Esophagus squamous epithelium (tissue), 5 donors: ENCODE results near the gene INSYN1. TPM values are rescaled to one million over a fixed set of nuclear protein-coding genes. Genes with fewer than 3 reads are reported as not detected.

Experiments
- DNase-seq: peaks from one replicate; lab custom pipeline; 2025; lab: John Stamatoyannopoulos, UW
- H3K27ac ChIP-seq, 4 donors: fragments of 200-600 bp; sonication (generic); one replicate each; pipeline ENCODE4 v1.5.1; 2016 to 2019; ENCODE audit warnings: mild to moderate bottlenecking in 1 of 4
- H3K27me3 ChIP-seq, 4 donors: fragments of 200-600 bp; sonication (generic); 1 replicate in 3 of 4; 2 replicates in 1 of 4; pipeline versions ENCODE4 v1.5.1 to v1.6.0; 2017 to 2021; ENCODE audit warnings: antibody characterized with exemption in 1 of 4
- H3K36me3 ChIP-seq, 3 donors: fragments of 200-600 bp; sonication (generic); one replicate each; pipeline ENCODE4 v1.5.1; 2016 to 2019
- H3K4me1 ChIP-seq, 3 donors: fragments of 200-600 bp; sonication (generic); one replicate each; pipeline ENCODE4 v1.5.1; 2017 to 2019
- H3K4me3 ChIP-seq, 4 donors: fragments of 200-600 bp; sonication (generic); 1 replicate in 3 of 4; 2 replicates in 1 of 4; pipeline ENCODE4 v1.5.1; 2016 to 2019; ENCODE audit warnings: mild to moderate bottlenecking in 2 of 4, moderate library complexity in 1 of 4
- H3K9me3 ChIP-seq, 3 donors: fragments of 200-600 bp; sonication (generic); one replicate each; pipeline ENCODE4 v1.5.1; 2016 to 2019
- POLR2A ChIP-seq, 4 donors: fragments of 450-650 bp; IDR thresholded peaks; one replicate each; pipeline ENCODE4 v1.6.1; 2017; ENCODE audit warnings: antibody characterized with exemption in 4 of 4, mild to moderate bottlenecking in 4 of 4, moderate library complexity in 3 of 4
- WGBS, 2 donors: methylation state at CpG; one replicate each; pipeline ENCODE4 v1.1.5; 2018; 5-methylcytosine and 5-hydroxymethylcytosine counted together
- intact Hi-C: fragments of 100-400 bp; cut with DNase I; formaldehyde crosslinking; loops from one replicate; pipeline ENCODE4 v1.15.0; 2022
- total RNA-seq, 4 donors: library from RNA; depleted of rRNA; stranded (reverse); fragments of >200 nt; gene quantifications; one replicate each; pipeline ENCODE4 v1.1.0, GENCODE V29; 2016
- TF ChIP-seq, protein P1 (sequence below), 6 experiments: fragments of 450-650 bp in 4 of 6; fragments of 200-600 bp in 2 of 6; sonication (generic) in 2 of 6; IDR thresholded peaks; one replicate each; pipeline ENCODE4 v1.5.1; 2016 to 2019; ENCODE audit warnings: antibody characterized with exemption in 6 of 6, mild to moderate bottlenecking in 4 of 6, moderate library complexity in 4 of 6
- donor health status: DM: yes; HTN: yes; CAD: no.

Gene INSYN1
- total RNA-seq, 4 donors from 2014 or later: 0.38 to 20.9 (median 9.3) TPM

DNA sequence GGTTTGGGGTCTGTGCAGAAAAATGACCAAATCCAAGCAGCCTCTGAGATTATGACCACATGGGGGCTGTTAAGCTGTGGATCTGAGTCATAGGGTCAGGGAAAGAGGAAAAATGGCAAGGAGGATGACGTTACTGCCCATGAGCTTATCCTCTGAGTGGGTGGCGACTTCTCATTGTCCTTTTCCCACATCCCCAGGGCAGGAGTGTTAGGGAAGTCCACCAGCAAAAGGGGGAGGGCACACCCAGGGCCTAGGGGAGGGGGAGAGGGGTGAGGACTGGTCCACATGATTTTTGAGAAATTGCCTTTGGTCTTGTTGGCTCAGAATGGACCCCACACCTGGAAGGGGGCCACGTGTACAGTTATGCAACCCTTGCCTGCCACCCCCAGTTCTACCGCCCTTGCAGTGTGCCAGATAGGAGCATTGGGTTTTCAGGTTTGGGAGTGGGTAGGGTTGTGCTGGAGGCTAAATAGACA is 66.3 kb downstream of the INSYN1 start:
- Histone ChIP-seq H3K27ac (peak overlapping the region in 1 of 4 donors; percentile 50), H3K4me1 (peaks cover 45 to 89% (median 46%) of the 10 kb centered on the region in 3 donors)

GRCh38 chr15:73685981-73686380 is 67.2 kb downstream of the INSYN1 start:
- WGBS, 2 donors: 70 to 76% methylated on average over 6 of the region's 6 CpGs
- no peak for DNase-seq
- TF ChIP-seq, protein P1, sequence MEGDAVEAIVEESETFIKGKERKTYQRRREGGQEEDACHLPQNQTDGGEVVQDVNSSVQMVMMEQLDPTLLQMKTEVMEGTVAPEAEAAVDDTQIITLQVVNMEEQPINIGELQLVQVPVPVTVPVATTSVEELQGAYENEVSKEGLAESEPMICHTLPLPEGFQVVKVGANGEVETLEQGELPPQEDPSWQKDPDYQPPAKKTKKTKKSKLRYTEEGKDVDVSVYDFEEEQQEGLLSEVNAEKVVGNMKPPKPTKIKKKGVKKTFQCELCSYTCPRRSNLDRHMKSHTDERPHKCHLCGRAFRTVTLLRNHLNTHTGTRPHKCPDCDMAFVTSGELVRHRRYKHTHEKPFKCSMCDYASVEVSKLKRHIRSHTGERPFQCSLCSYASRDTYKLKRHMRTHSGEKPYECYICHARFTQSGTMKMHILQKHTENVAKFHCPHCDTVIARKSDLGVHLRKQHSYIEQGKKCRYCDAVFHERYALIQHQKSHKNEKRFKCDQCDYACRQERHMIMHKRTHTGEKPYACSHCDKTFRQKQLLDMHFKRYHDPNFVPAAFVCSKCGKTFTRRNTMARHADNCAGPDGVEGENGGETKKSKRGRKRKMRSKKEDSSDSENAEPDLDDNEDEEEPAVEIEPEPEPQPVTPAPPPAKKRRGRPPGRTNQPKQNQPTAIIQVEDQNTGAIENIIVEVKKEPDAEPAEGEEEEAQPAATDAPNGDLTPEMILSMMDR (IDR thresholded peaks at IDR 0.05): no peak
- no peak for TF ChIP-seq POLR2A (IDR thresholded peaks at IDR 0.05)
- Histone ChIP-seq H3K27ac (peak overlapping the region in 3 of 4 donors; percentile 50 to 82 (median 77)), H3K36me3 (no peaks in the 10 kb centered on the region), H3K4me1 (peaks cover 37 to 80% (median 39%) of the 10 kb centered on the region in 3 donors), H3K9me3 (no peaks in the 10 kb centered on the region), H3K4me3 (peak overlapping the region in 2 of 4 donors; percentile 66 to 70), H3K27me3 (peaks cover 0 to 84% (median 0%) of the 10 kb centered on the region in 4 donors)
- intact Hi-C loops: no loop called here

More for the DNA sequence above, 66.3 kb downstream of the INSYN1 start:
- intact Hi-C loops: no loop called here
- no peak for TF ChIP-seq POLR2A (IDR thresholded peaks at IDR 0.05)
- TF ChIP-seq, protein P1 (IDR thresholded peaks at IDR 0.05): no peak
- Histone ChIP-seq H3K9me3 (no peaks in the 10 kb centered on the region), H3K27me3 (peaks cover 0 to 80% (median 0%) of the 10 kb centered on the region in 4 donors), H3K4me3 (no peak overlapping the region), H3K36me3 (no peaks in the 10 kb centered on the region)
- no peak for DNase-seq
- WGBS, 2 donors: 11 to 26% methylated on average over 2 to 4 of the region's 4 CpGs

Other genes starting within 250 kb of the INSYN1 start
- 100 to 1,000 TPM in 1 of 4 donors, 10 to 100 TPM in 3; 81.6 to 125 (median 92.4) TPM for gene NPTN, start 120.0 kb downstream of the INSYN1 start, total RNA-seq
- gene CD276, start 69.0 kb downstream of the INSYN1 start, total RNA-seq: 10 to 100 TPM; 12.9 to 21.9 (median 19.1) TPM
- gene TBC1D21, start 120.2 kb upstream of the INSYN1 start, total RNA-seq: not detected
- gene LOXL1, start 173.1 kb upstream of the INSYN1 start, total RNA-seq: 1 to 10 TPM; 4.3 to 7.7 (median 6.3) TPM
- 10 to 100 TPM in 2 of 4 donors, 1 to 10 TPM in 2; 8.3 to 14.8 (median 11.1) TPM for gene STOML1, start 238.9 kb upstream of the INSYN1 start, total RNA-seq
- gene PML, start 241.4 kb upstream of the INSYN1 start, total RNA-seq: 10 to 100 TPM; 34.0 to 52.3 (median 44.5) TPM